GM13976 (cell line): ENCODE measurements around the gene AP5M1.

Experiments used
- DNase-seq: peaks from one replicate; pipeline ENCODE4 v3.0.0; 2012; ENCODE audit warnings: low spot score
- CTCF ChIP-seq: IDR thresholded peaks from 2 replicates; pipeline ENCODE4 v1.5.1; 2012; ENCODE audit warnings: borderline replicate concordance, mild to moderate bottlenecking; ENCODE audit not compliant: insufficient read depth; ENCODE audit errors: extremely low read depth, missing control alignments, control extremely low read depth
- in situ Hi-C: fragments of 300-500 bp; cut with MboI; formaldehyde crosslinking; loops from one replicate; pipeline ENCODE4 v1.12.0; 2022; ENCODE audit warnings: low sequenced_read_pairs, mixed read lengths, inconsistent platforms; ENCODE audit not compliant: unreplicated experiment

Gene AP5M1

GRCh38 chr14:57290751-57291150 lies 22.0 kb downstream of the AP5M1 start:
- DNase-seq, result no peak
- in situ Hi-C loops, result no loop called here
- no peak for TF ChIP-seq CTCF

GRCh38 chr14:57291692-57292647 lies 23.2 kb downstream of the AP5M1 start:
- DNase-seq, result no peak
- in situ Hi-C loops, result no loop called here
- TF ChIP-seq CTCF, result no peak

- no peak for TF ChIP-seq CTCF
- DNase-seq, result no peak
- in situ Hi-C loops, result no loop called here
Observed at GRCh38 chr14:57293866-57294837, 25.4 kb downstream of the AP5M1 start.

- TF ChIP-seq CTCF, result no peak
- in situ Hi-C loops, result no loop called here
- no peak for DNase-seq
Observed at GRCh38 chr14:57295239-57295638, 26.5 kb downstream of the AP5M1 start.

- in situ Hi-C loops, result no loop called here
- TF ChIP-seq CTCF, result no peak
- no peak for DNase-seq
Observed at GRCh38 chr14:57297852-57298251, 29.1 kb downstream of the AP5M1 start.

- TF ChIP-seq CTCF, result no peak
- DNase-seq, result no peak
- in situ Hi-C loops, result no loop called here
Observed at GRCh38 chr14:57299511-57299910, 30.7 kb downstream of the AP5M1 start.
